Measurements from ENCODE around the gene INO80D.
"Not testable (repeated sequence)": the region's sequence is repeated elsewhere in the genome, so short reads cannot be mapped to it uniquely, and the experiment has no call there.

INO80D gene

GRCh38 chr2:205978728-205979127 is 107.2 kb downstream of the INO80D start:
- not testable (repeated sequence) for DNase-seq (ENCODE audit: low read depth in 2 of 2)

GRCh38 chr2:205977699-205978098 is 108.3 kb downstream of the INO80D start:
- DNase-seq (ENCODE audit: low read depth in 2 of 2): not testable (repeated sequence)

- not testable (repeated sequence) for DNase-seq (ENCODE audit: low read depth in 2 of 2)
These were observed 108.9 kb downstream of the INO80D start for GRCh38 chr2:205976934-205977659.

GRCh38 chr2:205976120-205976814 is 109.7 kb downstream of the INO80D start:
- no peak for DNase-seq (ENCODE audit: low read depth in 2 of 2)

GRCh38 chr2:205975082-205975949 is 110.7 kb downstream of the INO80D start:
- no peak for DNase-seq (ENCODE audit: low read depth in 2 of 2)

GRCh38 chr2:205972113-205972512 is 113.9 kb downstream of the INO80D start:
- no peak for DNase-seq (ENCODE audit: low read depth in 2 of 2)

- no peak for DNase-seq (ENCODE audit: low read depth in 2 of 2)
These were observed 115.6 kb downstream of the INO80D start for GRCh38 chr2:205970348-205970747.

- DNase-seq (ENCODE audit: low read depth in 2 of 2): no peak
These were observed 116.4 kb downstream of the INO80D start for GRCh38 chr2:205969584-205969983.

- no peak for DNase-seq (ENCODE audit: low read depth in 2 of 2)
These were observed 118.4 kb downstream of the INO80D start for GRCh38 chr2:205967391-205968075.

GRCh38 chr2:205965707-205966106 is 120.3 kb downstream of the INO80D start:
- no peak for DNase-seq (ENCODE audit: low read depth in 2 of 2)

GRCh38 chr2:205964111-205964761 is 121.7 kb downstream of the INO80D start:
- DNase-seq (ENCODE audit: low read depth in 2 of 2): no peak

GRCh38 chr2:205959521-205959920 is 126.5 kb downstream of the INO80D start:
- no peak for DNase-seq (ENCODE audit: low read depth in 2 of 2)

GRCh38 chr2:205957452-205958154 is 128.4 kb downstream of the INO80D start:
- no peak for DNase-seq (ENCODE audit: low read depth in 2 of 2)

GRCh38 chr2:205954707-205955106 is 131.3 kb downstream of the INO80D start:
- no peak for DNase-seq (ENCODE audit: low read depth in 2 of 2)

GRCh38 chr2:205952282-205952681 is 133.7 kb downstream of the INO80D start:
- DNase-seq (ENCODE audit: low read depth in 2 of 2): no peak

- no peak for DNase-seq (ENCODE audit: low read depth in 2 of 2)
These were observed 137.1 kb downstream of the INO80D start for GRCh38 chr2:205948883-205949282.

GRCh38 chr2:205948496-205948837 is 137.5 kb downstream of the INO80D start:
- DNase-seq (ENCODE audit: low read depth in 2 of 2): no peak

GRCh38 chr2:205947621-205948495 is 138.1 kb downstream of the INO80D start:
- DNase-seq (ENCODE audit: low read depth in 2 of 2): peak; percentile 12 to 29

GRCh38 chr2:205946226-205946625 is 139.7 kb downstream of the INO80D start:
- DNase-seq (ENCODE audit: low read depth in 2 of 2): no peak

Measured in stimulated activated CD8-positive, alpha-beta memory T cell treated with anti-CD3 and anti-CD28 coated beads, Interleukin-2, amount 100 ng/mL, for 1 hour (primary cell).